Nephron (organoid): ENCODE results near the gene RASA1.
A peak's percentile ranks its signal among the peaks of the same experiment; 100 is the strongest.

Experiments
- H3K27ac Mint-ChIP-seq, 3 experiments: 2 replicates each; pipeline ENCODE4 v1.8.0; 2020; ENCODE audit warnings: mixed read lengths in 3 of 3, mild to moderate bottlenecking in 2 of 3, moderate library complexity in 1 of 3
- H3K27me3 Mint-ChIP-seq: 2 replicates; pipeline ENCODE4 v1.8.0; 2021; ENCODE audit warnings: low read depth, mild to moderate bottlenecking, moderate library complexity, mixed read lengths
- H3K36me3 Mint-ChIP-seq: 2 replicates; pipeline ENCODE4 v1.8.0; 2020; ENCODE audit warnings: low read depth, mixed read lengths
- H3K4me1 Mint-ChIP-seq: 2 replicates; pipeline ENCODE4 v1.8.0; 2020; ENCODE audit warnings: mixed read lengths
- H3K4me3 Mint-ChIP-seq, 3 experiments: 2 replicates each; pipeline ENCODE4 v1.8.0; 2020; ENCODE audit warnings: mild to moderate bottlenecking in 3 of 3, mixed read lengths in 3 of 3, moderate library complexity in 2 of 3
- H3K9me3 Mint-ChIP-seq: 2 replicates; pipeline ENCODE4 v1.8.0; 2020; ENCODE audit warnings: mixed read lengths
- CTCF ChIP-seq, 3 experiments: fragments of 200-600 bp; sonication (generic); IDR thresholded peaks; one replicate each; pipeline ENCODE4 v1.5.0; 2021; ENCODE audit warnings: antibody characterized with exemption in 3 of 3; ENCODE audit not compliant: unreplicated experiment in 3 of 3

Gene RASA1

GRCh38 chr5:87388129-87388528, 120.4 kb downstream of the RASA1 start:
- Mint-ChIP-seq H3K4me3 (no peak overlapping the region), H3K36me3 (peaks cover 68% of the 10 kb centered on the region), H3K4me1 (no peaks in the 10 kb centered on the region), H3K27ac (peak overlapping the region in 1 of 3 experiments; percentile 53), H3K9me3 (no peaks in the 10 kb centered on the region), H3K27me3 (no peaks in the 10 kb centered on the region)
- no peak for TF ChIP-seq CTCF (IDR thresholded peaks at IDR 0.05; ENCODE audit: unreplicated experiment in 3 of 3)

- H3K4me3 Mint-ChIP-seq, result no peak overlapping the region
- peaks cover 62% of the 10 kb centered on the region for H3K36me3 Mint-ChIP-seq
- peak overlapping the region in 1 of 3 experiments; percentile 9 for H3K27ac Mint-ChIP-seq
- H3K4me1 Mint-ChIP-seq, result no peaks in the 10 kb centered on the region
- no peaks in the 10 kb centered on the region for H3K27me3 Mint-ChIP-seq
- no peaks in the 10 kb centered on the region for H3K9me3 Mint-ChIP-seq
- TF ChIP-seq CTCF (IDR thresholded peaks at IDR 0.05; ENCODE audit: unreplicated experiment in 3 of 3), result no peak
Observed at GRCh38 chr5:87389296-87390034, 121.8 kb downstream of the RASA1 start.

GRCh38 chr5:87390075-87390474, 122.4 kb downstream of the RASA1 start:
- Mint-ChIP-seq H3K4me3 (no peak overlapping the region), H3K27ac (no peak overlapping the region), H3K9me3 (no peaks in the 10 kb centered on the region), H3K4me1 (no peaks in the 10 kb centered on the region), H3K36me3 (peaks cover 69% of the 10 kb centered on the region), H3K27me3 (no peaks in the 10 kb centered on the region)
- TF ChIP-seq CTCF (IDR thresholded peaks at IDR 0.05; ENCODE audit: unreplicated experiment in 3 of 3), result no peak

GRCh38 chr5:87390576-87391199, 123.0 kb downstream of the RASA1 start:
- Mint-ChIP-seq H3K27ac (no peak overlapping the region), H3K27me3 (no peaks in the 10 kb centered on the region), H3K9me3 (no peaks in the 10 kb centered on the region), H3K36me3 (peaks cover 72% of the 10 kb centered on the region), H3K4me1 (no peaks in the 10 kb centered on the region), H3K4me3 (no peak overlapping the region)
- TF ChIP-seq CTCF (IDR thresholded peaks at IDR 0.05; ENCODE audit: unreplicated experiment in 3 of 3), result no peak

GRCh38 chr5:87392170-87392569, 124.5 kb downstream of the RASA1 start:
- H3K27me3 Mint-ChIP-seq, result no peaks in the 10 kb centered on the region
- no peak overlapping the region for H3K4me3 Mint-ChIP-seq
- H3K9me3 Mint-ChIP-seq, result no peaks in the 10 kb centered on the region
- peaks cover 66% of the 10 kb centered on the region for H3K36me3 Mint-ChIP-seq
- peak overlapping the region in 1 of 3 experiments; percentile 10 for H3K27ac Mint-ChIP-seq
- no peak for TF ChIP-seq CTCF (IDR thresholded peaks at IDR 0.05; ENCODE audit: unreplicated experiment in 3 of 3)
- H3K4me1 Mint-ChIP-seq, result no peaks in the 10 kb centered on the region

GRCh38 chr5:87392801-87393200, 125.1 kb downstream of the RASA1 start:
- Mint-ChIP-seq H3K4me1 (no peaks in the 10 kb centered on the region), H3K36me3 (peaks cover 66% of the 10 kb centered on the region), H3K9me3 (no peaks in the 10 kb centered on the region), H3K27me3 (no peaks in the 10 kb centered on the region), H3K27ac (peak overlapping the region in 1 of 3 experiments; percentile 10), H3K4me3 (no peak overlapping the region)
- no peak for TF ChIP-seq CTCF (IDR thresholded peaks at IDR 0.05; ENCODE audit: unreplicated experiment in 3 of 3)
